H9 (cell line): Measurements from ENCODE around the gene MBOAT2. TPM values are rescaled to one million over a fixed set of nuclear protein-coding genes. Genes with fewer than 3 reads are reported as not detected.

Source experiments
- DNase-seq: peaks from one replicate; pipeline ENCODE4 v3.0.0-alpha.2; 2017
- H2AFZ ChIP-seq: one replicate; pipeline ENCODE4 v1.6.1; 2013; ENCODE audit warnings: mild to moderate bottlenecking, low read length, control low read depth, moderate library complexity
- H2AK5ac ChIP-seq: 2 replicates; pipeline ENCODE4 v1.6.1; 2013; ENCODE audit warnings: low read length, control low read depth, mixed read lengths; ENCODE audit not compliant: insufficient read length
- H2BK120ac ChIP-seq: one replicate; pipeline ENCODE4 v1.6.1; 2013; ENCODE audit warnings: low read depth, mild to moderate bottlenecking, low read length, control low read depth, inconsistent platforms; ENCODE audit not compliant: poor library complexity, severe bottlenecking
- H2BK12ac ChIP-seq: 2 replicates; pipeline ENCODE4 v1.6.1; 2013; ENCODE audit warnings: low read length, control low read depth, mixed read lengths, low read depth; ENCODE audit not compliant: insufficient read length
- H2BK15ac ChIP-seq: 2 replicates; pipeline ENCODE4 v1.6.1; 2013; ENCODE audit warnings: low read depth, low read length, control low read depth
- H2BK20ac ChIP-seq: one replicate; pipeline ENCODE4 v1.6.1; 2013; ENCODE audit warnings: low read depth, mild to moderate bottlenecking, low read length, control low read depth, inconsistent platforms; ENCODE audit not compliant: poor library complexity, severe bottlenecking
- H2BK5ac ChIP-seq: 2 replicates; pipeline ENCODE4 v1.6.1; 2013; ENCODE audit warnings: low read length, control low read depth, mixed read lengths; ENCODE audit not compliant: insufficient read length
- H3K14ac ChIP-seq: 2 replicates; pipeline ENCODE4 v1.6.1; 2013; ENCODE audit warnings: low read length, control low read depth; ENCODE audit not compliant: insufficient read depth
- H3K18ac ChIP-seq: 2 replicates; pipeline ENCODE4 v1.6.1; 2013; ENCODE audit warnings: low read depth, mild to moderate bottlenecking, mixed read lengths, low read length, control low read depth; ENCODE audit not compliant: insufficient read length
- H3K23ac ChIP-seq: 2 replicates; pipeline ENCODE4 v1.6.1; 2013; ENCODE audit warnings: low read length, control low read depth, mixed read lengths, low read depth; ENCODE audit not compliant: insufficient read length
- H3K23me2 ChIP-seq: 2 replicates; pipeline ENCODE4 v1.6.1; 2013; ENCODE audit warnings: low read depth, mild to moderate bottlenecking, mixed read lengths, low read length, control low read depth; ENCODE audit not compliant: insufficient read length, poor library complexity, severe bottlenecking
- H3K27ac ChIP-seq: 2 replicates; pipeline ENCODE4 v1.5.1; 2013; ENCODE audit warnings: low read length, control low read depth, mixed read lengths, low read depth; ENCODE audit not compliant: insufficient read length
- H3K27me3 ChIP-seq: 2 replicates; pipeline ENCODE4 v1.6.1; 2013; ENCODE audit warnings: low read length, control low read depth, inconsistent platforms; ENCODE audit not compliant: insufficient read depth
- H3K4ac ChIP-seq: 2 replicates; pipeline ENCODE4 v1.6.1; 2013; ENCODE audit warnings: low read depth, mild to moderate bottlenecking, control low read depth, inconsistent platforms, low read length, moderate library complexity
- H3K4me1 ChIP-seq: 2 replicates; pipeline ENCODE4 v1.6.1; 2013; ENCODE audit warnings: low read length, control low read depth, inconsistent platforms; ENCODE audit not compliant: insufficient read depth
- H3K4me2 ChIP-seq: 2 replicates; pipeline ENCODE4 v1.6.1; 2013; ENCODE audit warnings: low read length, control low read depth, mixed read lengths; ENCODE audit not compliant: insufficient read length, insufficient read depth
- H3K56ac ChIP-seq: 2 replicates; pipeline ENCODE4 v1.6.1; 2013; ENCODE audit warnings: low read depth, mild to moderate bottlenecking, mixed read lengths, low read length, control low read depth; ENCODE audit not compliant: insufficient read length
- H3K79me1 ChIP-seq: 2 replicates; pipeline ENCODE4 v1.6.1; 2013; ENCODE audit warnings: low read depth, mild to moderate bottlenecking, moderate library complexity, low read length, control low read depth, inconsistent platforms; ENCODE audit not compliant: insufficient read depth, poor library complexity, severe bottlenecking
- H3K79me2 ChIP-seq: 2 replicates; pipeline ENCODE4 v1.6.1; 2013; ENCODE audit warnings: low read length, control low read depth, inconsistent platforms; ENCODE audit not compliant: insufficient read depth
- H3K9ac ChIP-seq: 2 replicates; pipeline ENCODE4 v1.6.1; 2013; ENCODE audit warnings: low read length, control low read depth, mixed read lengths; ENCODE audit not compliant: insufficient read length; ENCODE audit errors: extremely low read depth
- H3K9me3 ChIP-seq: one replicate; pipeline ENCODE4 v1.6.1; 2013; ENCODE audit warnings: low read depth, low read length, inconsistent platforms; ENCODE audit not compliant: control insufficient read depth
- H3T11ph ChIP-seq: one replicate; pipeline ENCODE4 v1.6.1; 2013; ENCODE audit warnings: mild to moderate bottlenecking, low read length, control low read depth, inconsistent platforms
- H4K20me1 ChIP-seq: one replicate; pipeline ENCODE4 v1.6.1; 2013; ENCODE audit not compliant: control insufficient read depth, insufficient read length, insufficient read depth
- H4K5ac ChIP-seq: 2 replicates; pipeline ENCODE4 v1.6.1; 2013; ENCODE audit warnings: low read depth, mild to moderate bottlenecking, mixed read lengths, low read length, control low read depth; ENCODE audit not compliant: insufficient read length
- H4K8ac ChIP-seq: replicated peaks from 2 replicates; pipeline ENCODE4 v1.6.1; 2013; ENCODE audit warnings: low read length, control low read depth, mixed read lengths, low read depth; ENCODE audit not compliant: insufficient read length
- H4K91ac ChIP-seq: 2 replicates; pipeline ENCODE4 v1.6.1; 2013; ENCODE audit warnings: low read depth, mild to moderate bottlenecking, moderate library complexity, mixed read lengths, low read length, control low read depth; ENCODE audit not compliant: insufficient read length
- H3K27ac Mint-ChIP-seq, 3 experiments: 2 replicates in 2 of 3; 3 replicates in 1 of 3; pipeline ENCODE4 v1.8.0; 2020 to 2021; ENCODE audit warnings: mixed read lengths in 3 of 3, mild to moderate bottlenecking in 1 of 3, moderate library complexity in 1 of 3
- H3K27me3 Mint-ChIP-seq: 2 replicates; pipeline ENCODE4 v1.8.0; 2021; ENCODE audit warnings: low read depth, mild to moderate bottlenecking, moderate library complexity, mixed read lengths
- H3K36me3 Mint-ChIP-seq, 3 experiments: 2 replicates in 2 of 3; 3 replicates in 1 of 3; pipeline ENCODE4 v1.8.0; 2020 to 2021; ENCODE audit warnings: low read depth in 3 of 3, mixed read lengths in 3 of 3; ENCODE audit not compliant: insufficient read depth in 1 of 3
- H3K4me1 Mint-ChIP-seq, 2 experiments: 2 replicates each; pipeline ENCODE4 v1.8.0; 2020; ENCODE audit warnings: mixed read lengths in 2 of 2
- H3K4me3 Mint-ChIP-seq, 2 experiments: 2 replicates in 1 of 2; 3 replicates in 1 of 2; pipeline ENCODE4 v1.8.0; 2020 to 2021; ENCODE audit warnings: mild to moderate bottlenecking in 2 of 2, mixed read lengths in 2 of 2, moderate library complexity in 1 of 2
- H3K9me3 Mint-ChIP-seq, 2 experiments: 2 replicates in 1 of 2; 3 replicates in 1 of 2; pipeline ENCODE4 v1.8.0; 2020; ENCODE audit warnings: mild to moderate bottlenecking in 2 of 2, mixed read lengths in 2 of 2, moderate library complexity in 1 of 2
- WGBS: extraction: QIAGEN DNeasy Blood & Tissue Kit; methylation state at CpG from one replicate; pipeline ENCODE4 v1.1.7; 2013; ENCODE audit warnings: missing lambda C conversion rate, low lambda C conversion rate, mixed read lengths; ENCODE audit not compliant: insufficient read length; ENCODE audit errors: extremely low coverage; 5-methylcytosine and 5-hydroxymethylcytosine counted together
- total RNA-seq: library from RNA; stranded (reverse); gene quantifications from 2 replicates; pipeline ENCODE4 v1.2.1, GENCODE V29; 2021
- TF ChIP-seq, protein P1 (sequence below): fragments of 200-600 bp; sonication (generic); conservative IDR thresholded peaks from 3 replicates; pipeline ENCODE4 v1.8.0; 2021; ENCODE audit warnings: antibody characterized with exemption, mild to moderate bottlenecking

The MBOAT2 gene
- total RNA-seq, 1 experiment from 2014 or later: 20.2 TPM

DNA sequence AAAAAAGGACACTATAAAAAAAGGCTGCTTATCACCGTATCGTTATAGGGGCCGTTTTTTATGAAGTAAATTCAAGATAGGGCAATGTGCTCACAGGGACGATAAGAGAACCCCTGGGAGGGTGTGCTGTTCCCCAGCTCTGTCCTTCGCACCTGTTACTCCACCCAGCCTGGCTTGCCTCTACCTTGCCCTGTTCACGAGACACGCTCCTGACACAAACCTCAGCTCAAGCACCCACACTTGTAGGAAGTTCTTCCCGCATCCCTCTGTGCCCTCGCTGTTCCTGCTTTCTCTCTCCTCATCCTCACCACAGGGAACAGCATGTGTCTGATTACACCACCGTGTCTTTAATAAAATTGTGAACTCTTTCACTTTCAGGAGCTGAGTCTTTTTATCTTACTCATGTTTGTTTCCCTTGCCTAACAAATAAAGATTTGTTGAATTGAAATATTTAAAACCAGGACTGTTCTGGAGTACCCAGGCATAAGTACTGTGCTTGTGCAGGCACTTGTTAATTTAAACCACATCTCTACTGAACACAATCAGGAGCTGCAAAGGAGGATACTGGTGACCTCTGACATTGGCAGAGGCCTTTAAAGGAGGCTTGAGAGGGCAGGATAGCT, 140.0 kb downstream of the MBOAT2 start:
- Histone ChIP-seq H3K56ac (no peak overlapping the region), H2AFZ (no peak overlapping the region), H3K23me2 (no peaks in the 10 kb centered on the region), H4K8ac (no peak overlapping the region), H3K79me1 (no peaks in the 10 kb centered on the region), H3K9me3 (no peaks in the 10 kb centered on the region), H3K9ac (no peak overlapping the region), H3K14ac (no peak overlapping the region), H2BK5ac (no peak overlapping the region), H4K91ac (no peak overlapping the region), H3K4me1 (no peaks in the 10 kb centered on the region), H3K18ac (no peak overlapping the region), H2BK12ac (no peak overlapping the region), H3K4me2 (no peak overlapping the region), H3K79me2 (no peaks in the 10 kb centered on the region), H2BK20ac (no peak overlapping the region), H2AK5ac (no peak overlapping the region), H2BK15ac (no peak overlapping the region), H3K4ac (no peak overlapping the region), H3K23ac (no peak overlapping the region), H3K27me3 (no peaks in the 10 kb centered on the region), H3K27ac (no peak overlapping the region), H4K5ac (no peak overlapping the region), H2BK120ac (no peak overlapping the region), H4K20me1 (no peaks in the 10 kb centered on the region), H3T11ph (no peak overlapping the region)
- H3K27ac Mint-ChIP-seq: peak overlapping the region in 1 of 3 experiments; percentile 58; a peak in 2 of 7 replicates
- no peak for DNase-seq
- peaks cover 0 to 1% (median 0%) of the 10 kb centered on the region in 3 experiments; a peak in 2 of 7 replicates for H3K36me3 Mint-ChIP-seq
- H3K4me3 Mint-ChIP-seq: no peak overlapping the region
- H3K9me3 Mint-ChIP-seq: no peaks in the 10 kb centered on the region
- no peaks in the 10 kb centered on the region for H3K27me3 Mint-ChIP-seq
- no peaks in the 10 kb centered on the region for H3K4me1 Mint-ChIP-seq
- TF ChIP-seq, protein P1, sequence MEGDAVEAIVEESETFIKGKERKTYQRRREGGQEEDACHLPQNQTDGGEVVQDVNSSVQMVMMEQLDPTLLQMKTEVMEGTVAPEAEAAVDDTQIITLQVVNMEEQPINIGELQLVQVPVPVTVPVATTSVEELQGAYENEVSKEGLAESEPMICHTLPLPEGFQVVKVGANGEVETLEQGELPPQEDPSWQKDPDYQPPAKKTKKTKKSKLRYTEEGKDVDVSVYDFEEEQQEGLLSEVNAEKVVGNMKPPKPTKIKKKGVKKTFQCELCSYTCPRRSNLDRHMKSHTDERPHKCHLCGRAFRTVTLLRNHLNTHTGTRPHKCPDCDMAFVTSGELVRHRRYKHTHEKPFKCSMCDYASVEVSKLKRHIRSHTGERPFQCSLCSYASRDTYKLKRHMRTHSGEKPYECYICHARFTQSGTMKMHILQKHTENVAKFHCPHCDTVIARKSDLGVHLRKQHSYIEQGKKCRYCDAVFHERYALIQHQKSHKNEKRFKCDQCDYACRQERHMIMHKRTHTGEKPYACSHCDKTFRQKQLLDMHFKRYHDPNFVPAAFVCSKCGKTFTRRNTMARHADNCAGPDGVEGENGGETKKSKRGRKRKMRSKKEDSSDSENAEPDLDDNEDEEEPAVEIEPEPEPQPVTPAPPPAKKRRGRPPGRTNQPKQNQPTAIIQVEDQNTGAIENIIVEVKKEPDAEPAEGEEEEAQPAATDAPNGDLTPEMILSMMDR: no peak
- no CpG with 5 or more reads among the region's 10 CpGs for WGBS
